Activated naive CD8-positive, alpha-beta T cell treated with anti-CD3 and anti-CD28 coated beads, Interleukin-2, amount 10 ng/mL, durations not matched to agents 7 days and 5 days (primary cell): ENCODE measurements around the gene TMEM51. TPM values are rescaled to one million over a fixed set of nuclear protein-coding genes. Genes with fewer than 3 reads are reported as not detected.

ENCODE experiments used
- ATAC-seq: fragments of 150-1000 bp; cut with Tn5 transposase; one replicate; pipeline ENCODE4 v1.10.0; 2021; ENCODE audit warnings: low read depth, moderate library complexity
- POLR2A ChIA-PET: fragments of 350-600 bp; sonication (Branson Sonifier 250); formaldehyde crosslinking; loops from one replicate; lab custom pipeline; 2021; ENCODE audit warnings: antibody characterized with exemption; lab: Charles Lee
- DNase-seq: peaks from one replicate; pipeline ENCODE4 v3.0.0; 2021
- H3K27ac Mint-ChIP-seq: one replicate; pipeline ENCODE4 v1.8.0; 2022; ENCODE audit warnings: mild to moderate bottlenecking, mixed read lengths
- H3K27me3 Mint-ChIP-seq: one replicate; pipeline ENCODE4 v1.8.0; 2022; ENCODE audit warnings: mild to moderate bottlenecking, moderate library complexity, mixed read lengths
- H3K36me3 Mint-ChIP-seq: one replicate; pipeline ENCODE4 v1.8.0; 2021; ENCODE audit warnings: mild to moderate bottlenecking, mixed read lengths
- H3K4me1 Mint-ChIP-seq: one replicate; pipeline ENCODE4 v1.8.0; 2021; ENCODE audit warnings: mixed read lengths
- H3K4me3 Mint-ChIP-seq: one replicate; pipeline ENCODE4 v1.8.0; 2022; ENCODE audit warnings: mild to moderate bottlenecking, moderate library complexity, mixed read lengths
- H3K9me3 Mint-ChIP-seq: one replicate; pipeline ENCODE4 v1.8.0; 2021; ENCODE audit warnings: mixed read lengths
- total RNA-seq, 2 experiments: library from RNA; stranded (reverse); gene quantifications; one replicate each; pipeline ENCODE4 v1.2.3, GENCODE V29; 2021

TMEM51 gene
- total RNA-seq, 2 experiments from 2014 or later, result 0.57 to 0.80 TPM

- ATAC-seq (no peak), DNase-seq (no peak)
- Mint-ChIP-seq H3K9me3 (no peaks in the 10 kb centered on the region), H3K4me1 (peaks cover 1% of the 10 kb centered on the region), H3K27ac (no peak overlapping the region), H3K4me3 (no peak overlapping the region), H3K36me3 (no peaks in the 10 kb centered on the region), H3K27me3 (peaks cover 9% of the 10 kb centered on the region)
- POLR2A ChIA-PET, result no interaction called here
These were observed 35.7 kb upstream of the TMEM51 start for GRCh38 chr1:15117671-15118325.

DNA sequence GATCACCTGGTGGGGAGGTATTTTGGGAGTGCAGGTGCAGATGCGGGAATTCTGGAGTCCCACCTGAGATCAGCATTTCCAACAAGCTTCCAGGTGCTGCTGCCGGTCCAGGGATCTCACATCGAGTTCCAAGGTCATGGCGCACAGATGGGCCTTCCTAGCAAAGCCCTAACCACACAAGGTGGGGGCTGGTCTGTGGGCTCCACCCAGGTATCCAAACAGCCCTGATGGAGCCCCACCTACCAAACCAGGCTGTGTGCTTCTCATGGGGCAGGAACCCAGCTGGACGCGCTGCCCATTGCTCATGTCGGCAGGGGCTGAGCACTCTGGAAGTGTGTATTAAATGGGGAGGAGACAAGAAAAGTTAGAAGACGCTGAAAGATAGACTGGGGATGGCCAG, 35.0 kb upstream of the TMEM51 start:
- Mint-ChIP-seq H3K27ac (no peak overlapping the region), H3K9me3 (no peaks in the 10 kb centered on the region), H3K4me3 (no peak overlapping the region), H3K36me3 (no peaks in the 10 kb centered on the region), H3K27me3 (peaks cover 9% of the 10 kb centered on the region), H3K4me1 (no peaks in the 10 kb centered on the region)
- DNase-seq, result no peak
- POLR2A ChIA-PET, result no interaction called here
- no peak for ATAC-seq

DNA sequence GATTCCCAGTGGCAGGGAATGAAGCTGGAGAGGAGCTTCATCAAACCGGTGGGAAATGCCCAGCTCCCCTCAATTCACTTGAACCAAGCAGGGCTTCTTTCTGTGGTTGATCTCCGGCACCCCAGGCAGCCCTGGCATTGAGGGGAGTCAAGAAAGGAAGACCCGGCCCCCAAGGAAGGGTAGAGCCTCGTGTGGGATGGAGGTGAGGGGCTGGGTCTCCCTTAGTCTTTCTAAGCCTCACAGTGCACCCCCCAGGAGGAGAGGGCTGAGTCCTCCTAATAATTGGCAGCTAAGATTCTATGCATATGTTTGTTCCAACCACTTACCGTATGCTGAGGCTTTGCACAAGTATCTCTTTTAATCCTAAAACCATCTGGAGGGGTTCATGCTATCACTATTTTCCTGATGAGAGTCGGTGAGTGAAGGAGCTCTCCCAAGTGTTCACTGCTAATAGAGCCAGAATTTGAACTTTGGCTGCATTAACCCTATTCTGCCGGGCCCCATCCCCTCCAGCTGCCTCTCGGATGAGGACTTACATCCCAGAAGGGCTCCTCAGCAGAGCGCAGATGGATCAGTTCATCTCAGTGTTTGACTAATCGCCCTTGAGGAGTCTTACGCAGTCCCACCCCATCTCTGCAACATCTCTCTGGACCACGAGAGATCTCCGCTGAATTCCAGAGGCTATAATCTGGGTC, 33.1 kb upstream of the TMEM51 start:
- no peaks in the 10 kb centered on the region for H3K36me3 Mint-ChIP-seq
- POLR2A ChIA-PET, result no interaction called here
- H3K9me3 Mint-ChIP-seq, result no peaks in the 10 kb centered on the region
- no peak overlapping the region for H3K27ac Mint-ChIP-seq
- ATAC-seq, result no peak
- H3K4me1 Mint-ChIP-seq, result no peaks in the 10 kb centered on the region
- peaks cover 4% of the 10 kb centered on the region for H3K27me3 Mint-ChIP-seq
- H3K4me3 Mint-ChIP-seq, result no peak overlapping the region
- no peak for DNase-seq

GRCh38 chr1:15122331-15122730, 31.2 kb upstream of the TMEM51 start:
- H3K4me3 Mint-ChIP-seq, result no peak overlapping the region
- peaks cover 7% of the 10 kb centered on the region for H3K27me3 Mint-ChIP-seq
- H3K9me3 Mint-ChIP-seq, result no peaks in the 10 kb centered on the region
- ATAC-seq (no peak), DNase-seq (no peak)
- no peaks in the 10 kb centered on the region for H3K36me3 Mint-ChIP-seq
- H3K27ac Mint-ChIP-seq, result no peak overlapping the region
- POLR2A ChIA-PET, result no interaction called here
- H3K4me1 Mint-ChIP-seq, result no peaks in the 10 kb centered on the region

- POLR2A ChIA-PET, result no interaction called here
- no peaks in the 10 kb centered on the region for H3K36me3 Mint-ChIP-seq
- no peak for ATAC-seq
- H3K4me3 Mint-ChIP-seq, result no peak overlapping the region
- no peaks in the 10 kb centered on the region for H3K4me1 Mint-ChIP-seq
- peaks cover 7% of the 10 kb centered on the region for H3K27me3 Mint-ChIP-seq
- no peaks in the 10 kb centered on the region for H3K9me3 Mint-ChIP-seq
- H3K27ac Mint-ChIP-seq, result no peak overlapping the region
- no peak for DNase-seq
These were observed 30.3 kb upstream of the TMEM51 start for GRCh38 chr1:15123270-15123669.

- ATAC-seq (no peak), DNase-seq (no peak)
- H3K27me3 Mint-ChIP-seq, result peaks cover 7% of the 10 kb centered on the region
- no peaks in the 10 kb centered on the region for H3K36me3 Mint-ChIP-seq
- no peak overlapping the region for H3K27ac Mint-ChIP-seq
- no peaks in the 10 kb centered on the region for H3K4me1 Mint-ChIP-seq
- no peaks in the 10 kb centered on the region for H3K9me3 Mint-ChIP-seq
- no peak overlapping the region for H3K4me3 Mint-ChIP-seq
- POLR2A ChIA-PET, result no interaction called here
These were observed 29.6 kb upstream of the TMEM51 start for GRCh38 chr1:15123925-15124324.

GRCh38 chr1:15124362-15125100, 29.0 kb upstream of the TMEM51 start:
- no peak for ATAC-seq
- Mint-ChIP-seq H3K4me1 (no peaks in the 10 kb centered on the region), H3K36me3 (no peaks in the 10 kb centered on the region)

GRCh38 chr1:15125101-15125745, 28.3 kb upstream of the TMEM51 start:
- no peak overlapping the region for H3K4me3 Mint-ChIP-seq
- no peak for DNase-seq
- peaks cover 11% of the 10 kb centered on the region for H3K27me3 Mint-ChIP-seq
- no peaks in the 10 kb centered on the region for H3K4me1 Mint-ChIP-seq
- no peak overlapping the region for H3K27ac Mint-ChIP-seq
- POLR2A ChIA-PET, result no interaction called here
- no peaks in the 10 kb centered on the region for H3K36me3 Mint-ChIP-seq
- no peaks in the 10 kb centered on the region for H3K9me3 Mint-ChIP-seq
- ATAC-seq, result no peak

More at GRCh38 chr1:15124362-15125100, 29.0 kb upstream of the TMEM51 start:
- H3K9me3 Mint-ChIP-seq, result no peaks in the 10 kb centered on the region
- POLR2A ChIA-PET, result no interaction called here
- H3K4me3 Mint-ChIP-seq, result no peak overlapping the region
- no peak overlapping the region for H3K27ac Mint-ChIP-seq
- peaks cover 10% of the 10 kb centered on the region for H3K27me3 Mint-ChIP-seq
- DNase-seq, result no peak

GRCh38 chr1:15128077-15128476, 25.5 kb upstream of the TMEM51 start:
- POLR2A ChIA-PET, result no interaction called here
- no peak overlapping the region for H3K27ac Mint-ChIP-seq
- peaks cover 26% of the 10 kb centered on the region for H3K27me3 Mint-ChIP-seq
- no peak overlapping the region for H3K4me3 Mint-ChIP-seq
- H3K9me3 Mint-ChIP-seq, result no peaks in the 10 kb centered on the region
- ATAC-seq, result no peak
- DNase-seq, result no peak
- no peaks in the 10 kb centered on the region for H3K36me3 Mint-ChIP-seq
- H3K4me1 Mint-ChIP-seq, result no peaks in the 10 kb centered on the region

- Mint-ChIP-seq H3K4me1 (no peaks in the 10 kb centered on the region), H3K27me3 (peaks cover 28% of the 10 kb centered on the region), H3K27ac (no peak overlapping the region), H3K4me3 (no peak overlapping the region), H3K36me3 (no peaks in the 10 kb centered on the region), H3K9me3 (no peaks in the 10 kb centered on the region)
- POLR2A ChIA-PET, result interaction anchor here (0.6 to 1.0 kb wide), 2 partner anchors 28 to 595 kb away, joined by 3 to 4 read pairs; no protein-coding TSS in a partner anchor
- peak; percentile 77 for DNase-seq
- peak; percentile 94 for ATAC-seq
These were observed 24.8 kb upstream of the TMEM51 start for GRCh38 chr1:15128520-15129313.

- Mint-ChIP-seq H3K27me3 (peaks cover 37% of the 10 kb centered on the region), H3K4me1 (no peaks in the 10 kb centered on the region), H3K9me3 (no peaks in the 10 kb centered on the region), H3K36me3 (no peaks in the 10 kb centered on the region), H3K27ac (no peak overlapping the region), H3K4me3 (no peak overlapping the region)
- DNase-seq (no peak), ATAC-seq (no peak)
- POLR2A ChIA-PET, result no interaction called here
These were observed 23.6 kb upstream of the TMEM51 start for GRCh38 chr1:15129944-15130343.

- no peak for DNase-seq
- no peaks in the 10 kb centered on the region for H3K36me3 Mint-ChIP-seq
- H3K27ac Mint-ChIP-seq, result no peak overlapping the region
- no peak overlapping the region for H3K4me3 Mint-ChIP-seq
- no peaks in the 10 kb centered on the region for H3K4me1 Mint-ChIP-seq
- POLR2A ChIA-PET, result no interaction called here
- H3K27me3 Mint-ChIP-seq, result peaks cover 42% of the 10 kb centered on the region
- no peak for ATAC-seq
- no peaks in the 10 kb centered on the region for H3K9me3 Mint-ChIP-seq
These were observed 22.9 kb upstream of the TMEM51 start for GRCh38 chr1:15130607-15131006.

- ATAC-seq (no peak), DNase-seq (no peak)
- Mint-ChIP-seq H3K4me1 (no peaks in the 10 kb centered on the region), H3K27me3 (peaks cover 43% of the 10 kb centered on the region), H3K9me3 (no peaks in the 10 kb centered on the region), H3K27ac (no peak overlapping the region), H3K36me3 (no peaks in the 10 kb centered on the region), H3K4me3 (no peak overlapping the region)
- POLR2A ChIA-PET, result no interaction called here
These were observed 20.6 kb upstream of the TMEM51 start for GRCh38 chr1:15132965-15133364.
